HG02588 (cell line): ENCODE results near the gene MYO15A.

Experiments
- ATAC-seq: cut with Tn5 transposase; IDR thresholded peaks from one replicate; pipeline ENCODE4 v1.9.1; 2021; ENCODE audit warnings: mild to moderate bottlenecking, moderate library complexity; ENCODE audit not compliant: unreplicated experiment

MYO15A gene

DNA sequence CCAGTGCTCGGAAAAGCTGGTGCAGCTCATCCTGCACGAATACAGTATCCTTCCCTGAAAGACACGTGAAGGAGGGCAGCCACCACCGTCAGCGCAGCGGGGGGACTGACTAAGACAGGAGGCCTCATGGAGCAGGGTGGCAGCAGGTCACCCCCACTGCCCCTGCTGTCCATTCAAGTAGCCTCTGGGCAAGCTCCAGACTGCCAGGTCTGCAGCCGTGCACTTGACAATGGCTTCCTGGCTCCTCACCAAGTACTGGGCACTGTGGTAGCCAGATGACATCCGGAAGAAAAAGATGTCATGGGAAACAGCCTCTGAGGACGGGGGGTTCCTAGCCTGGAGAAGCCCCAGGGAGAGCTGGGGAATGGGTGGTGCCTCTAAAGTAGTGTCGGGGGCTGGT lies 7.9 kb upstream of the MYO15A start:
- ATAC-seq: no peak

- ATAC-seq: no peak
Observed at GRCh38 chr17:18101828-18102227, 6.7 kb upstream of the MYO15A start.

- ATAC-seq: no peak
Observed at GRCh38 chr17:18102640-18103039, 5.9 kb upstream of the MYO15A start.

DNA sequence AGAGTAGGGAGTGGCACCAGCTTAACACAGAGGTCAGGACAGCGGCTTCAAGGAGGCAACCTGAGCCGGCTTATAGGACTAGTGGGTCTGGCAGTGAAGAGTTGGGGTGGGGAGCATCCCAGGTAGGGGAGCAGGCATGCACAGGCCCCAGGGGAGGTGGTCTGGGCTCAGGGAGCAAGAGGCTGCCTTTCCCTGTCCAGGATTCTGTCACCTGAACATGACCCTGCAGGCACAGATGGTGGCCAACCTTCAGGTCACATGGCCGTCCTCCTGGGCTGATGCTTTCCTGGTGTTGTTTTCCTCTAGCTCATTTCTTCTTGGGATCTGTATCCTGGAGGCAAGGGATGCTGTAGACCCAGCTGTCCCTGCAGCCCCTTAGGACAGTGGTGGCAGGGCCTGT lies 3.5 kb upstream of the MYO15A start:
- no peak for ATAC-seq

GRCh38 chr17:18105595-18105994 lies 3.0 kb upstream of the MYO15A start:
- no peak for ATAC-seq

DNA sequence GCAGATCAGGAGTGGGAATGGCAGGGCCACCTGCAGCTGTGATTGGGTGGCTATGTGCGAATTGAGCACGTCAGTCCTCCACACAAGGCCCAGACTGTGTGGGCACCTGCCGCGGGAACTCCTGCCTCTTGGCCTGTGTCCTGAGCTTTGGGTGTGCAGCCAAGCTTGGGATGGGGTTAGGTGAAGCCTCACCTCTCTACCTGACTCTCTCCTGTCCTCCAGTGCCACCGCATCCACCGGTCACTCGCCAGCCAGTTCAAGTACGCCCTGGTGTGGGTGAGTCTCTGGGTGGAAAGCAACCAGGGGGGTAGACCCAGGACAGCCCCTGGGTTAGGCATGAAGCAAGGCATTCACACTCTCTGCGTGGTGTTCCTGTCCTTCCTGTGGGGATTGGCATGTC lies 2.3 kb upstream of the MYO15A start:
- no peak for ATAC-seq

DNA sequence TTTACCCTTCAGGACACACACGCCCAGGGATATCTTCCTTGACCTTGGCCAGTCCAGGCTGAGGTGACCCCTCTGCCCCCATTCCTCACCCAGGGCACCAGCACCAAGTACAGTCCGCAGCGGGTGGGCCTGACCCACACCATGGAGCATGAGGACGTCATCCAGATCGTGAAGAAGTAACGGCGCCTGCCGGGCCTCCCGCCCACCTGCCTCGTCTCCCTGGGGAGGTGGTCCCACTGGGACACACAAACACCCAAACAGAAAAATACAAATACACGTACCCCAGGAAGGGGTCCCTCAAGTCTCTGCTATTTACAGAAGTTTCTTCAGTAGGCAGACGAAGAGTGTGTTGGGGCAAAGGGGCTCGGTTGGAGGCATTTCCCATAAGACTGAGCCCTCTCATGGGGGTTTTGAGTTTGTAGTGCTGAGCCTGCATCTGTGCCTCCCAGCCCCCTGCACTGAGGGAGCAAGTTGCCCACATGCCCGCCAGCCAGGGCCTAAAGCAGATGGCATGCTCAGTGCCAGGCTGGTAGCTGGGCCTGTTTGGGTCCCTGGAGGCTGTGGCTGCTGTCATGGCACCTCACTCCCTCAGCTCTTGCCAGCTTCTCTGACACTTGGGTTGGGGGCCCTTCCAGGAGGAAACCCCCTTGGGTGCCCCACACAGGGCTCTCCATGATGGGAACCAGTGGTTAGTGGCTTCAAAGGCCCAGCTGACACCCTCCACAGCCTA lies 1.3 kb upstream of the MYO15A start:
- no peak for ATAC-seq

DNA sequence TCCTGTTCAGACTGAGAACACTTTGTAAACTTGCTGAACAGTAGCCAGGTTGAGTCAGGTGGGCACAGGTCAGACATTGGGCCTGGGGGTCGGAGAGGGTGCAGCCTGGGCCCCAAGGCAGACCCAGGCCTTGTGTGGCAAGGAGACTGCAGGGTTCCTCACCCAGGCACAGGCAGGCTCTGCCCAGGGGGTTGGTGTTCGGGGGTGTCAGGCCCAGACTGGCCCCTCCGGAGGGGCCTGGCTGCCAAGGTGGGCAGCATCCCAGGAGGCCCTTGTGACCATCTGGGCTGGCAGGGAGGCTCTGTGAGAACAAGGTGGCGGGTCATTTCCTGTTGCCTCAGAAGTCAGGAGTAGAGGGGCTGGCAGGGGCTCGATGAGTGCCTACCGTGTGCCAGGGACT lies 585 bp upstream of the MYO15A start:
- ATAC-seq: no peak

DNA sequence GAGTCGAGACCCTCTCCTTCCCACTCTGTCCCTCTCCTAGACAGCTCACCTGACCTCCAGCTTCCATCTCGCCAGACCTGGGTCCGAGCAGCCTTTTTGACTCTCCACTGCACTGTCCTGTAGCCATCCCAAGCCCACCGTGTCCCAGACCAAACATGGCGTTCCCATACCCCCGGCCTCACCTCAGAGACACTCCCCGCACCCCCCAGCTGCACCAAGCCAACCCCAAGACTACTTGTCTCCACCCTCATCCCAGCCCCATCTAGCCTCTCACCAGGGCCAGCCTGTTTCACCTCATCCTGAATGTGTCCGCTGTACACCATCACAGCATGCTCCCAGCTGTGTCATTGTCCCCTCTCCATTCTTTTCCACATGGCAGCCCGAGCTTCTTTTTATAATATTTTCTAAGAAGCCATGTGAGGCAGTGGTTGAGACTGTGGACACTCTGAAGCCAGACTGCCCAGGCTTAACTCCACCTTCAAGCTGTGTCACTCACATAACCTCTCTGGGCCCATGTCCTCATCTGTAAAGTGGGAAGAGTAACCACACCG lies 1.5 kb downstream of the MYO15A start:
- ATAC-seq: no peak

DNA sequence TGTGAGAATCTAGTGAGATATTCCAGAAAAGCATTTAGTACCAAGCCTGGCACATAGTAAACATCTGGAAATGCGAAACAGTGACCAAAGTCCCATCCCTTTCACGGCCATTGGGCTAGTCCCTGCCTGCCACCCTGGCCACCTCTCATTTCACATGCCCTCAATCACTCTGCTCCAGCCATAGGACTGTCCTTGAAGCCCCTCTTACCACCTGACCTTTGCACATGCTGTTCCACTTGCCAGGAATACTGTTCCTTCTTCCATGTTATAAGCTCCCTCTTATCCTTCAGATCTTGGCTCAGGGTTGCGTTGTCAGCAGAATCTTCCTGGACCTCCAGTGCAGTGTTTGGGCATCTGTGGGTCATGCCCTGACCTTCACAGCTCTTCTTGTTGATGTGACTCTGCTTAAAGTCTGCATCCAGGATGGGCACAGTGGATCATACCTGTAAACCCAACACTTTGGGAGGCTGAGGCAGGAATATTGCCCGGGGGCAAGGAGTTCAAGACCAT lies 2.1 kb downstream of the MYO15A start:
- ATAC-seq: no peak

DNA sequence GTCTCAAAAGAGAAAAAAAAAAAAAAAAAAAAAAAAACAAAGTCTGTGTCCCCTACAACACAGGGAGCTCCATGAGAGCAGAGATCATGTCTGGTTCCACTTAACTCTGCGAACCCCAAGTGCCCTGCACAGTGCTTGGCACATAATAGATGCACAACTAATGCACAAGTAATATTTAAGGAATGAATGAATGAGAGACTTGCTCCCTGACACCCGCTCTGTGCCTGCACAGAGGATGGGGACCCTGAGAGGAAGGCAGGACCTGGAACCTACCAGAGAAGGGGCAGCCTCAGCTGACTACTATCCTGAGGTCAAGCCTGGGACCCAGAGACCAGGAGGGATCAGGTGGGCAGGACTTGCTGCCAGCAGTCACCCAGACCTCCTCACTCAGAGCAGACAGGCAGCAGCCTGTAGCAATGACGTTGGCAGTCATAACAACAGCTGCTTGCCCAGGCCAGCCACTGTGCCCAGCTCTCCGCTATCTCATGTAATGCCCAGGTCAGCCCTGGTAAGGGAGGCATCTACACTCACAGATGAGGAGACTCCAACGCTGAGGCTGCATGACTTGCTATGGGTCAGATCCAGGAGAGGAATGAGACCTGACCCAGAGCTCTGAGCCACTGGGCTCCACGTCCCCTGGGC lies 2.9 kb downstream of the MYO15A start:
- ATAC-seq: no peak

GRCh38 chr17:18115517-18115916 lies 7.0 kb downstream of the MYO15A start:
- no peak for ATAC-seq

GRCh38 chr17:18116078-18116477 lies 7.5 kb downstream of the MYO15A start:
- no peak for ATAC-seq

DNA sequence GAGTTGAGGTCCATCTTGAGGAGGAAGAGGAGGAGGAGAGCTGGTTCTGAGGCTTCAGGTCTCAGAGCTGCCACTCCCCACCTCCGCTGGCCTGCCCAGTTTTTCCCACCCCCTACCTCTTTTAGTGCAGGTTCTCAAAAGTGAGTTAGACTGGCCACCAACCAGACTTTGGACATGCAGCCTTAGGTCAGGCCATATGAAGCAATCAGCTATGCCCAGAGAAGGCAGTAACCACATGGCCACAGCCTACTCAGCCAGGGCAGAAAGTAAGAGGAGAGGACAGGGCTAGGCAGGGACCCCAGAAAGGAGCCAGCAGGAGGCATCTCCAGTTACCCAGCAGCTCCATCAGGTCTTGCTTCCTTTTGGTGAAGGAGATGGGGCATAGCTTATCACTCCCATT lies 9.0 kb downstream of the MYO15A start:
- ATAC-seq: no peak

- ATAC-seq: no peak
Observed at GRCh38 chr17:18117982-18118975, 9.7 kb downstream of the MYO15A start.

DNA sequence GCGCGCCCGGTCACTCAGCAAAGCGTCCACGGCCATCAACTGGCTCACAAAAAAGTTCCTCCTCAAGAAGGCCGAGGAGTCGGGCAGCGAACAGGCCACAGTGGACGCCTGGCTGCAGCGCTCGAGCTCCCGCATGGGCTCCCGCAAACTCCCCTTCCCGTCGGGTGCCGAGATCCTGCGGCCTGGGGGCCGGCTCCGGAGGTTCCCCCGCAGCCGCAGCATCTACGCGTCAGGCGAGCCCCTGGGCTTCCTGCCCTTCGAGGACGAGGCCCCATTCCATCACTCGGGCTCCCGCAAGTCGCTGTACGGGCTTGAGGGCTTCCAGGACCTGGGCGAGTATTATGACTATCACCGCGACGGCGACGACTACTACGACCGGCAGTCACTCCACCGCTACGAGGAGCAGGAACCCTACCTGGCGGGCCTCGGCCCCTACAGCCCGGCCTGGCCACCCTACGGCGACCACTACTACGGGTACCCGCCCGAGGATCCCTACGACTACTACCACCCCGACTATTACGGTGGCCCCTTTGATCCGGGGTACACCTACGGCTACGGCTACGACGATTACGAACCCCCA lies 10.7 kb downstream of the MYO15A start:
- ATAC-seq: no peak

DNA sequence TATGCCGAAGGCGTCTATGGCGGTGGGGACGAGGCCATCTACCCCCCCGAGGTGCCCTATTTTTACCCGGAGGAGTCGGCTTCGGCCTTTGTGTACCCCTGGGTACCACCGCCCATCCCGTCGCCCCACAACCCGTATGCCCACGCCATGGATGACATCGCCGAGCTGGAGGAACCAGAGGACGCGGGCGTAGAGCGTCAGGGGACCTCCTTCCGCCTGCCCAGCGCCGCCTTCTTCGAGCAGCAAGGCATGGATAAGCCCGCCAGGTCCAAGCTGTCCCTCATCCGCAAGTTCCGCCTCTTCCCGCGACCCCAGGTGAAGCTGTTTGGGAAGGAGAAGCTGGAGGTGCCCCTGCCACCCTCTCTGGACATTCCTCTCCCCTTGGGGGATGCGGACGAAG lies 11.4 kb downstream of the MYO15A start:
- ATAC-seq: no peak

GRCh38 chr17:18120461-18121017 lies 12.0 kb downstream of the MYO15A start:
- ATAC-seq: no peak

DNA sequence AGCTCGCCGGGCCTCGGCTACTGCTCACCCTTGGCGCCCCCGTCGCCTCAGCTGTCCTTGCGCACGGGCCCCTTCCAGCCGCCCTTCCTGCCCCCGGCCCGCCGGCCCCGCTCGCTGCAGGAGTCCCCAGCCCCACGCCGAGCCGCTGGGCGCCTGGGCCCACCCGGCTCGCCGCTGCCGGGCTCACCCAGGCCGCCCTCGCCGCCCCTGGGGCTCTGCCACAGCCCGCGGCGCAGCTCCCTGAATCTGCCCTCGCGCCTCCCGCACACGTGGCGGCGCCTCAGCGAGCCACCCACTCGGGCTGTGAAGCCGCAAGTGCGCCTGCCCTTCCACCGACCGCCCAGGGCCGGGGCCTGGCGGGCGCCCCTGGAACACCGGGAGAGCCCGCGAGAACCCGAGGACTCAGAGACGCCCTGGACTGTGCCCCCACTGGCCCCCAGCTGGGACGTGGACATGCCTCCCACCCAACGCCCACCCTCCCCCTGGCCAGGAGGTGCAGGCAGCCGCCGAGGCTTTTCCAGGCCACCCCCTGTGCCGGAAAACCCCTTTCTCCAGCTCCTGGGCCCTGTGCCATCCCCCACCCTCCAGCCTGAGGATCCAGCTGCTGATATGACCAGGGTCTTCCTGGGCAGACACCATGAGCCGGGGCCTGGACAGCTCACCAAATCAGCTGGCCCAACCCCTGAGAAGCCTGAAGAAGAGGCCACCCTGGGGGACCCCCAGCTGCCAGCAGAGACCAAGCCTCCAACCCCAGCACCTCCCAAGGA lies 12.8 kb downstream of the MYO15A start:
- ATAC-seq: no peak
